Gastrocnemius medialis (tissue), 4 donors: ENCODE measurements around the gene VPS37C.

Experiments used
- POLR2A ChIP-seq, 2 donors: fragments of 450-650 bp; IDR thresholded peaks; one replicate each; pipeline ENCODE4 v1.6.1; 2017; ENCODE audit warnings: antibody characterized with exemption in 2 of 2, mild to moderate bottlenecking in 2 of 2, moderate library complexity in 2 of 2
- TF ChIP-seq, protein P1 (sequence below), 5 experiments: fragments of 450-650 bp in 3 of 5; fragments of 200-600 bp in 2 of 5; sonication (generic) in 2 of 5; IDR thresholded peaks in 4 of 5; conservative IDR thresholded peaks in 1 of 5; 1 replicate in 4 of 5; 2 replicates in 1 of 5; pipeline ENCODE4 v1.5.1; 2016 to 2019; ENCODE audit warnings: antibody characterized with exemption in 5 of 5, mild to moderate bottlenecking in 3 of 5, moderate library complexity in 3 of 5

DNA sequence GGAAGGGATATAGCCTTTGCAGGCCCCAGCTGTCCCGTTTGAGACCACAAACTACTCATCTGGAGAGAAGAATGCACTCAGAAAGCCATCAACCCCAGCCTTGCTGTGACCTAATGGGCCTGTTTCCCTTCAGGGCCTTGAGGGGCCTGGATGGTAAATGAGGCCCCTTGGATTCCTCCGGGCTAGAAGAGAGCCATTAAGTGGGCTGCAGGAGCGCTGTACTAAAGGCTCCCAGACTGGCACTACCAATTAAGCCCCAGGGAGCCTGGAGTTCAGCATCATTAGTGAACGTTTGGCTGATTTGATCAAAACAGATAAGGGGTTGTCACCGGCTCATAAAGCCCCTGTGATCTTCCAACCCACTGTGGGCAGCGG lies 35.9 kb downstream of the VPS37C start:
- TF ChIP-seq, protein P1, sequence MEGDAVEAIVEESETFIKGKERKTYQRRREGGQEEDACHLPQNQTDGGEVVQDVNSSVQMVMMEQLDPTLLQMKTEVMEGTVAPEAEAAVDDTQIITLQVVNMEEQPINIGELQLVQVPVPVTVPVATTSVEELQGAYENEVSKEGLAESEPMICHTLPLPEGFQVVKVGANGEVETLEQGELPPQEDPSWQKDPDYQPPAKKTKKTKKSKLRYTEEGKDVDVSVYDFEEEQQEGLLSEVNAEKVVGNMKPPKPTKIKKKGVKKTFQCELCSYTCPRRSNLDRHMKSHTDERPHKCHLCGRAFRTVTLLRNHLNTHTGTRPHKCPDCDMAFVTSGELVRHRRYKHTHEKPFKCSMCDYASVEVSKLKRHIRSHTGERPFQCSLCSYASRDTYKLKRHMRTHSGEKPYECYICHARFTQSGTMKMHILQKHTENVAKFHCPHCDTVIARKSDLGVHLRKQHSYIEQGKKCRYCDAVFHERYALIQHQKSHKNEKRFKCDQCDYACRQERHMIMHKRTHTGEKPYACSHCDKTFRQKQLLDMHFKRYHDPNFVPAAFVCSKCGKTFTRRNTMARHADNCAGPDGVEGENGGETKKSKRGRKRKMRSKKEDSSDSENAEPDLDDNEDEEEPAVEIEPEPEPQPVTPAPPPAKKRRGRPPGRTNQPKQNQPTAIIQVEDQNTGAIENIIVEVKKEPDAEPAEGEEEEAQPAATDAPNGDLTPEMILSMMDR (IDR thresholded peaks at IDR 0.05 in 4 of 5, conservative IDR thresholded peaks at IDR 0.05 in 1 of 5) = no peak
- no peak for TF ChIP-seq POLR2A (IDR thresholded peaks at IDR 0.05)
